ENCODE measurements around the gene DHX38.

Gene DHX38

DNA sequence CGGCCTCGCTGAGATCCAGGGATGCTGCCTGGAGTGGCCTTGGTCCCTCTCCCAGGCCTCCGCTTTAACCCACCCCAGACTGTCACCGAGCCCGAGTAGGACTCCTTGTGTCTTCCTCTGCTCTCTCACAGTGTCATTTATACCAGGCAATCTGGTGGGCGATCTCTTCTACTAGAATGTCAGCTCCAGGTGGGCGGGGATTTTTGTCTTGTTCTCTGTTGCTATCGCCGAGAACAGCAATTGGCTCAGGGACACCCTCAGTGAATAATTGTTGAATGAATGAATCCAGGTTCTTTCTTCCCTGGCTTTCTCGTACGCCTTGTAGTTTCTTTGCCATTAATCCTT lies 591 bp downstream of the DHX38 start:
- peaks cover 16% of the 10 kb centered on the region for H3K36me3 ChIP-seq (ENCODE audit: control insufficient read depth, insufficient read depth, low read length)
- DNase-seq (ENCODE audit: extremely low read depth, insufficient read length), result no peak
- no peak for TF ChIP-seq CTCF (IDR thresholded peaks at IDR 0.05; ENCODE audit: insufficient read depth, low read length, poor library complexity, severe bottlenecking)

GRCh38 chr16:72098936-72099335 lies 5.3 kb downstream of the DHX38 start:
- Histone ChIP-seq H3K4me3 (replicated peaks; ENCODE audit: low read depth, low read length) (no peak overlapping the region), H3K27me3 (replicated peaks; ENCODE audit: control insufficient read depth, insufficient read depth, low read length) (no peaks in the 10 kb centered on the region), H3K36me3 (ENCODE audit: control insufficient read depth, insufficient read depth, low read length) (peaks cover 36% of the 10 kb centered on the region)
- no peak for TF ChIP-seq CTCF (IDR thresholded peaks at IDR 0.05; ENCODE audit: insufficient read depth, low read length, poor library complexity, severe bottlenecking)
- no peak for DNase-seq (ENCODE audit: extremely low read depth, insufficient read length)

More for the DNA sequence above, 591 bp downstream of the DHX38 start:
- H3K4me3 ChIP-seq (replicated peaks; ENCODE audit: low read depth, low read length), result peak overlapping the region; percentile 93
- no peaks in the 10 kb centered on the region for H3K27me3 ChIP-seq (replicated peaks; ENCODE audit: control insufficient read depth, insufficient read depth, low read length)

GRCh38 chr16:72099377-72099818 lies 5.8 kb downstream of the DHX38 start:
- peak; percentile 54 for TF ChIP-seq CTCF (IDR thresholded peaks at IDR 0.05; ENCODE audit: insufficient read depth, low read length, poor library complexity, severe bottlenecking)
- Histone ChIP-seq H3K36me3 (ENCODE audit: control insufficient read depth, insufficient read depth, low read length) (peaks cover 40% of the 10 kb centered on the region), H3K27me3 (replicated peaks; ENCODE audit: control insufficient read depth, insufficient read depth, low read length) (no peaks in the 10 kb centered on the region), H3K4me3 (replicated peaks; ENCODE audit: low read depth, low read length) (no peak overlapping the region)
- no peak for DNase-seq (ENCODE audit: extremely low read depth, insufficient read length)

GRCh38 chr16:72101195-72101594 lies 7.5 kb downstream of the DHX38 start:
- Histone ChIP-seq H3K4me3 (replicated peaks; ENCODE audit: low read depth, low read length) (no peak overlapping the region), H3K27me3 (replicated peaks; ENCODE audit: control insufficient read depth, insufficient read depth, low read length) (no peaks in the 10 kb centered on the region), H3K36me3 (ENCODE audit: control insufficient read depth, insufficient read depth, low read length) (peaks cover 50% of the 10 kb centered on the region)
- no peak for DNase-seq (ENCODE audit: extremely low read depth, insufficient read length)
- TF ChIP-seq CTCF (IDR thresholded peaks at IDR 0.05; ENCODE audit: insufficient read depth, low read length, poor library complexity, severe bottlenecking), result no peak

- peaks cover 46% of the 10 kb centered on the region for H3K36me3 ChIP-seq (ENCODE audit: control insufficient read depth, insufficient read depth, low read length)
- no peak overlapping the region for H3K4me3 ChIP-seq (replicated peaks; ENCODE audit: low read depth, low read length)
- no peak for DNase-seq (ENCODE audit: extremely low read depth, insufficient read length)
- no peak for TF ChIP-seq CTCF (IDR thresholded peaks at IDR 0.05; ENCODE audit: insufficient read depth, low read length, poor library complexity, severe bottlenecking)
- no peaks in the 10 kb centered on the region for H3K27me3 ChIP-seq (replicated peaks; ENCODE audit: control insufficient read depth, insufficient read depth, low read length)
These were observed 11.3 kb downstream of the DHX38 start for GRCh38 chr16:72104905-72105304.

DNA sequence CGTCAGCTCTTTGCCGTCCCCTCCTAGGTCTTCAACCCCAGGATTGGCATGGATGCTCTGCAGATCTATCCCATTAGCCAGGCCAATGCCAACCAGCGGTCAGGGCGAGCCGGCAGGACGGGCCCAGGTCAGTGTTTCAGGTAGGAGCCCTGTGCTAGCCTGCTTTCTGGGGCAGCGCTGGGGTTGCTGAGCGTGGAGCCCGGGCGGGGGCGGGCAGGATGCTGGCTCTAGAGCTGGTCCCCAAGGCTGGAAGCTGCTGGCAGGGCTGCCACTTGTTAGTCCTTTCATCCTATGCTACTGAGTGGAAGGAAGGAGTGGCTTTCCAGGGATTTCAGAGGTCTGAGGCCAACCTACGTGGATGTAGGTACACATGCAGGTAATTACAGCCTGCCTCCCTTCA lies 12.3 kb downstream of the DHX38 start:
- peaks cover 48% of the 10 kb centered on the region for H3K36me3 ChIP-seq (ENCODE audit: control insufficient read depth, insufficient read depth, low read length)
- TF ChIP-seq CTCF (IDR thresholded peaks at IDR 0.05; ENCODE audit: insufficient read depth, low read length, poor library complexity, severe bottlenecking), result no peak
- H3K4me3 ChIP-seq (replicated peaks; ENCODE audit: low read depth, low read length), result no peak overlapping the region
- H3K27me3 ChIP-seq (replicated peaks; ENCODE audit: control insufficient read depth, insufficient read depth, low read length), result no peaks in the 10 kb centered on the region
- DNase-seq (ENCODE audit: extremely low read depth, insufficient read length), result no peak

All from GM06990 (cell line).